HepG2 (cell line): Measurements from ENCODE around the gene RHEBL1. TPM values are rescaled to one million over a fixed set of nuclear protein-coding genes. Genes with fewer than 3 reads are reported as not detected.
A peak's percentile ranks its signal among the peaks of the same experiment; 100 is the strongest.

Experiments
- AHR ChIP-seq: IDR thresholded peaks from 2 replicates; pipeline ENCODE4 v1.6.1; 2018; ENCODE audit warnings: missing genetic modification reagents, missing compliant biosample characterization
- ERF ChIP-seq: IDR thresholded peaks from 2 replicates; pipeline ENCODE4 v1.6.1; 2018; ENCODE audit warnings: missing biosample characterization, missing genetic modification reagents
- KLF16 ChIP-seq, 2 experiments: sonication (generic) in 1 of 2; formaldehyde crosslinking in 1 of 2; IDR thresholded peaks; 2 replicates each; pipeline versions ENCODE4 v1.6.1 to v1.8.0; 2016 to 2023; ENCODE audit warnings: missing genetic modification reagents in 2 of 2, missing compliant biosample characterization in 1 of 2
- RBM39 ChIP-seq: fragments of 200-400 bp; formaldehyde crosslinking; IDR thresholded peaks from one replicate; pipeline ENCODE4 v1.6.1; 2018; ENCODE audit warnings: antibody characterized with exemption, mild to moderate bottlenecking, low read depth, low read length; ENCODE audit not compliant: poor library complexity, severe bottlenecking
- RFX5 ChIP-seq: IDR thresholded peaks from 2 replicates; pipeline ENCODE4 v1.6.1; 2011; ENCODE audit warnings: low read depth, low read length, improper control_type of control experiment
- SSRP1 ChIP-seq: IDR thresholded peaks from 2 replicates; pipeline ENCODE4 v1.6.1; 2016; ENCODE audit warnings: control low read depth
- ZFP41 ChIP-seq: sonication (generic); formaldehyde crosslinking; IDR thresholded peaks from 2 replicates; pipeline ENCODE4 v1.4.0; 2020; ENCODE audit warnings: mild to moderate bottlenecking, missing genetic modification reagents, borderline replicate concordance
- ZNF501 ChIP-seq: sonication (generic); formaldehyde crosslinking; IDR thresholded peaks from 2 replicates; pipeline ENCODE4 v1.5.1; 2020; ENCODE audit warnings: mild to moderate bottlenecking, moderate library complexity, missing genetic modification reagents
- polyA plus RNA-seq, 8 experiments: library from polyadenylated mRNA; depleted of rRNA in 3 of 8; stranded (reverse) in 7 of 8; unstranded in 1 of 8; fragments of >200 nt; fragmentation: Illumina TruSeq in 4 of 8; extraction: Trizol in 4 of 8; gene quantifications; 2 replicates each; pipeline versions ENCODE4 v1.2.1 to v1.2.3, GENCODE V29; 2011 to 2016; ENCODE audit warnings: low read depth in 4 of 8, missing spikeins in 1 of 8, mixed read lengths in 1 of 8; ENCODE audit not compliant: insufficient read depth in 1 of 8
- total RNA-seq, 5 experiments: library from RNA; depleted of rRNA; stranded (reverse); fragments of >200 nt; fragmentation: Illumina TruSeq; extraction: Trizol; gene quantifications; 2 replicates each; pipeline ENCODE4 v1.2.3, GENCODE V29; 2016; ENCODE audit warnings: low read depth in 1 of 5
- TF ChIP-seq, protein P1 (sequence below): sonication (generic); formaldehyde crosslinking; IDR thresholded peaks from 2 replicates; pipeline ENCODE4 v1.5.1; 2020; ENCODE audit warnings: mild to moderate bottlenecking, moderate library complexity, missing genetic modification reagents
- TF ChIP-seq, protein P2 (sequence below), 2 experiments: sonication (generic) in 1 of 2; formaldehyde crosslinking in 1 of 2; IDR thresholded peaks; 2 replicates each; pipeline versions ENCODE4 v1.6.1 to v1.9.0; 2014 to 2022; ENCODE audit warnings: antibody characterized with exemption in 1 of 2, borderline replicate concordance in 1 of 2, inconsistent platforms in 1 of 2, low read depth in 1 of 2, missing genetic modification reagents in 1 of 2
- TF ChIP-seq, protein P3 (sequence below): sonication (generic); formaldehyde crosslinking; IDR thresholded peaks from 2 replicates; pipeline ENCODE4 v1.5.1; 2020; ENCODE audit warnings: missing genetic modification reagents, mild to moderate bottlenecking, borderline replicate concordance
- TF ChIP-seq, protein P4 (sequence below): IDR thresholded peaks from 2 replicates; pipeline ENCODE4 v1.6.1; 2016; ENCODE audit warnings: missing compliant biosample characterization, missing genetic modification reagents, borderline replicate concordance
- TF ChIP-seq, protein P5 (sequence below): IDR thresholded peaks from 2 replicates; pipeline ENCODE4 v1.6.1; 2018; ENCODE audit warnings: missing genetic modification reagents
- TF ChIP-seq, protein P6 (sequence below): sonication (generic); formaldehyde crosslinking; IDR thresholded peaks from 2 replicates; pipeline ENCODE4 v1.8.1; 2023; ENCODE audit warnings: missing genetic modification reagents, inconsistent platforms, borderline replicate concordance

The RHEBL1 gene
- total and polyA plus RNA-seq, 2 of the 13 experiments (the other 11 are each of a cell fraction or from before 2014, with no cell fraction given), result 1.4 to 2.5 TPM

DNA sequence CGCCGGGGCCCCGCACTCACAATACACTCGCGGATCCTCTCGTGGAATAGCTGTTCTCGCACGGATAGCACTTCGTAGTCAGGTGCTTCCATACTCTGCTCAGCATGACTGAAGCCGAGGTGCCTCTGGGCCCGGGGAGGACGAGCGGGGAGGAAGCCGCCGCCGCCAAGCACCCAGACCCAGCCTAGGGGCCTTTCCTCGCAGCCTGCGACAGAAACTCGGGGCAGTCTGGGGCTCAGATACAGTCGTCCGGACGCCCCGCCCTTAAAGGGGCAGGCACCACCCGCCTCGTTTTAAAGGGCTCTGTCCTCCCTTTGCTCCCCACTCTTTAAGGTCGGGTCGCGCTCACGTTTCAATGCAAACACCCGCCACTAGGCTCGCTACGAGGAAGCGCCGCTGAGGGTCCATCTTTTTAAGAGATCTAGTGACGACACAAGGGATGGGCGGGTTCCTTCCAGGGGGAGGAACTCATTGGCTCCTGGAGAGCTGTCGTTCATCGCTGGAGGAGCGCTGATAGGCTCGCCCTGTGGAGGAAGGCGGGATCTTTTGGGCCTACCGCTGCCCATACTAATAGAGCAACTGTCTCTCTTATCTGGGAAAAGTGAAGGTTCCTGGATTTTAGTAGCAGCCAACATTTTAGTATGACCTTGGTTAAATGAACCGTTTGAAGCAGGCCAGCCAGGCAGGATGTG lies 40.8 kb upstream of the RHEBL1 start, which contains the start of gene LMBR1L (continued):
- TF ChIP-seq, protein P1, sequence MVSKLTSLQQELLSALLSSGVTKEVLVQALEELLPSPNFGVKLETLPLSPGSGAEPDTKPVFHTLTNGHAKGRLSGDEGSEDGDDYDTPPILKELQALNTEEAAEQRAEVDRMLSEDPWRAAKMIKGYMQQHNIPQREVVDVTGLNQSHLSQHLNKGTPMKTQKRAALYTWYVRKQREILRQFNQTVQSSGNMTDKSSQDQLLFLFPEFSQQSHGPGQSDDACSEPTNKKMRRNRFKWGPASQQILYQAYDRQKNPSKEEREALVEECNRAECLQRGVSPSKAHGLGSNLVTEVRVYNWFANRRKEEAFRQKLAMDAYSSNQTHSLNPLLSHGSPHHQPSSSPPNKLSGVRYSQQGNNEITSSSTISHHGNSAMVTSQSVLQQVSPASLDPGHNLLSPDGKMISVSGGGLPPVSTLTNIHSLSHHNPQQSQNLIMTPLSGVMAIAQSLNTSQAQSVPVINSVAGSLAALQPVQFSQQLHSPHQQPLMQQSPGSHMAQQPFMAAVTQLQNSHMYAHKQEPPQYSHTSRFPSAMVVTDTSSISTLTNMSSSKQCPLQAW (CRISPR knock-in tag), result peak; percentile 62; the same call in 1 of the 2 replicates
- TF ChIP-seq, protein P2, sequence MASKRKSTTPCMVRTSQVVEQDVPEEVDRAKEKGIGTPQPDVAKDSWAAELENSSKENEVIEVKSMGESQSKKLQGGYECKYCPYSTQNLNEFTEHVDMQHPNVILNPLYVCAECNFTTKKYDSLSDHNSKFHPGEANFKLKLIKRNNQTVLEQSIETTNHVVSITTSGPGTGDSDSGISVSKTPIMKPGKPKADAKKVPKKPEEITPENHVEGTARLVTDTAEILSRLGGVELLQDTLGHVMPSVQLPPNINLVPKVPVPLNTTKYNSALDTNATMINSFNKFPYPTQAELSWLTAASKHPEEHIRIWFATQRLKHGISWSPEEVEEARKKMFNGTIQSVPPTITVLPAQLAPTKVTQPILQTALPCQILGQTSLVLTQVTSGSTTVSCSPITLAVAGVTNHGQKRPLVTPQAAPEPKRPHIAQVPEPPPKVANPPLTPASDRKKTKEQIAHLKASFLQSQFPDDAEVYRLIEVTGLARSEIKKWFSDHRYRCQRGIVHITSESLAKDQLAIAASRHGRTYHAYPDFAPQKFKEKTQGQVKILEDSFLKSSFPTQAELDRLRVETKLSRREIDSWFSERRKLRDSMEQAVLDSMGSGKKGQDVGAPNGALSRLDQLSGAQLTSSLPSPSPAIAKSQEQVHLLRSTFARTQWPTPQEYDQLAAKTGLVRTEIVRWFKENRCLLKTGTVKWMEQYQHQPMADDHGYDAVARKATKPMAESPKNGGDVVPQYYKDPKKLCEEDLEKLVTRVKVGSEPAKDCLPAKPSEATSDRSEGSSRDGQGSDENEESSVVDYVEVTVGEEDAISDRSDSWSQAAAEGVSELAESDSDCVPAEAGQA (IDR thresholded peaks at IDR 0.05; ENCODE audit: low read depth), result no peak
- TF ChIP-seq, protein P2 (CRISPR knock-in tag; IDR thresholded peaks at IDR 0.05; ENCODE audit: borderline replicate concordance), result no peak
- TF ChIP-seq, protein P3, sequence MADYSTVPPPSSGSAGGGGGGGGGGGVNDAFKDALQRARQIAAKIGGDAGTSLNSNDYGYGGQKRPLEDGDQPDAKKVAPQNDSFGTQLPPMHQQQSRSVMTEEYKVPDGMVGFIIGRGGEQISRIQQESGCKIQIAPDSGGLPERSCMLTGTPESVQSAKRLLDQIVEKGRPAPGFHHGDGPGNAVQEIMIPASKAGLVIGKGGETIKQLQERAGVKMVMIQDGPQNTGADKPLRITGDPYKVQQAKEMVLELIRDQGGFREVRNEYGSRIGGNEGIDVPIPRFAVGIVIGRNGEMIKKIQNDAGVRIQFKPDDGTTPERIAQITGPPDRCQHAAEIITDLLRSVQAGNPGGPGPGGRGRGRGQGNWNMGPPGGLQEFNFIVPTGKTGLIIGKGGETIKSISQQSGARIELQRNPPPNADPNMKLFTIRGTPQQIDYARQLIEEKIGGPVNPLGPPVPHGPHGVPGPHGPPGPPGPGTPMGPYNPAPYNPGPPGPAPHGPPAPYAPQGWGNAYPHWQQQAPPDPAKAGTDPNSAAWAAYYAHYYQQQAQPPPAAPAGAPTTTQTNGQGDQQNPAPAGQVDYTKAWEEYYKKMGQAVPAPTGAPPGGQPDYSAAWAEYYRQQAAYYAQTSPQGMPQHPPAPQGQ (CRISPR knock-in tag), result no peak
- TF ChIP-seq, protein P4, sequence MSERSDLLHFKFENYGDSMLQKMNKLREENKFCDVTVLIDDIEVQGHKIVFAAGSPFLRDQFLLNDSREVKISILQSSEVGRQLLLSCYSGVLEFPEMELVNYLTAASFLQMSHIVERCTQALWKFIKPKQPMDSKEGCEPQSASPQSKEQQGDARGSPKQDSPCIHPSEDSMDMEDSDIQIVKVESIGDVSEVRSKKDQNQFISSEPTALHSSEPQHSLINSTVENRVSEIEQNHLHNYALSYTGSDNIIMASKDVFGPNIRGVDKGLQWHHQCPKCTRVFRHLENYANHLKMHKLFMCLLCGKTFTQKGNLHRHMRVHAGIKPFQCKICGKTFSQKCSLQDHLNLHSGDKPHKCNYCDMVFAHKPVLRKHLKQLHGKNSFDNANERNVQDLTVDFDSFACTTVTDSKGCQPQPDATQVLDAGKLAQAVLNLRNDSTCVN, result no peak
- peak; percentile 50 to 63; a peak in 1 of 4 replicates for TF ChIP-seq KLF16 (CRISPR knock-in tag; IDR thresholded peaks at IDR 0.05)
- peak; percentile 62; the same call in 1 of the 2 replicates for TF ChIP-seq ZNF501 (CRISPR knock-in tag)
- TF ChIP-seq AHR (CRISPR knock-in tag), result no peak
- 0 out of 2 replicates have a peak, but pooled peaks have one; percentile 72 for TF ChIP-seq ZFP41 (CRISPR knock-in tag)
- TF ChIP-seq ERF, result 0 out of 2 replicates have a peak, but pooled peaks have one; percentile 5
- TF ChIP-seq RFX5, result no peak
- TF ChIP-seq, protein P5, sequence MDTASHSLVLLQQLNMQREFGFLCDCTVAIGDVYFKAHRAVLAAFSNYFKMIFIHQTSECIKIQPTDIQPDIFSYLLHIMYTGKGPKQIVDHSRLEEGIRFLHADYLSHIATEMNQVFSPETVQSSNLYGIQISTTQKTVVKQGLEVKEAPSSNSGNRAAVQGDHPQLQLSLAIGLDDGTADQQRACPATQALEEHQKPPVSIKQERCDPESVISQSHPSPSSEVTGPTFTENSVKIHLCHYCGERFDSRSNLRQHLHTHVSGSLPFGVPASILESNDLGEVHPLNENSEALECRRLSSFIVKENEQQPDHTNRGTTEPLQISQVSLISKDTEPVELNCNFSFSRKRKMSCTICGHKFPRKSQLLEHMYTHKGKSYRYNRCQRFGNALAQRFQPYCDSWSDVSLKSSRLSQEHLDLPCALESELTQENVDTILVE, result no peak
- TF ChIP-seq RBM39, result no peak
- no peak for TF ChIP-seq SSRP1
- TF ChIP-seq, protein P6, sequence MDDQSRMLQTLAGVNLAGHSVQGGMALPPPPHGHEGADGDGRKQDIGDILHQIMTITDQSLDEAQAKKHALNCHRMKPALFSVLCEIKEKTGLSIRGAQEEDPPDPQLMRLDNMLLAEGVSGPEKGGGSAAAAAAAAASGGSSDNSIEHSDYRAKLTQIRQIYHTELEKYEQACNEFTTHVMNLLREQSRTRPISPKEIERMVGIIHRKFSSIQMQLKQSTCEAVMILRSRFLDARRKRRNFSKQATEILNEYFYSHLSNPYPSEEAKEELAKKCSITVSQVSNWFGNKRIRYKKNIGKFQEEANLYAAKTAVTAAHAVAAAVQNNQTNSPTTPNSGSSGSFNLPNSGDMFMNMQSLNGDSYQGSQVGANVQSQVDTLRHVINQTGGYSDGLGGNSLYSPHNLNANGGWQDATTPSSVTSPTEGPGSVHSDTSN (CRISPR knock-in tag), result peak; percentile 43; the same call in 1 of the 2 replicates
